Nephron progenitor cell (in vitro differentiated cells): ENCODE measurements around the gene CCDC57.

Experiments used
- DNase-seq: peaks from one replicate; pipeline ENCODE4 v3.0.0; 2021
- H3K27ac Mint-ChIP-seq: 2 replicates; pipeline ENCODE4 v1.8.0; 2021; ENCODE audit warnings: mild to moderate bottlenecking, moderate library complexity, mixed read lengths
- H3K27me3 Mint-ChIP-seq: 2 replicates; pipeline ENCODE4 v1.8.0; 2021; ENCODE audit warnings: mild to moderate bottlenecking, low read depth, mixed read lengths; ENCODE audit not compliant: poor library complexity
- H3K36me3 Mint-ChIP-seq: 2 replicates; pipeline ENCODE4 v1.8.0; 2021; ENCODE audit warnings: low read depth, mixed read lengths
- H3K4me1 Mint-ChIP-seq: 2 replicates; pipeline ENCODE4 v1.8.0; 2021; ENCODE audit warnings: mixed read lengths
- H3K4me3 Mint-ChIP-seq: 2 replicates; pipeline ENCODE4 v1.8.0; 2021; ENCODE audit warnings: mild to moderate bottlenecking, moderate library complexity, mixed read lengths
- H3K9me3 Mint-ChIP-seq: 2 replicates; pipeline ENCODE4 v1.8.0; 2021; ENCODE audit warnings: mild to moderate bottlenecking, moderate library complexity, mixed read lengths
- CTCF ChIP-seq: fragments of 200-600 bp; sonication (generic); IDR thresholded peaks from 2 replicates; pipeline ENCODE4 v1.5.0; 2021; ENCODE audit warnings: antibody characterized with exemption

The CCDC57 gene

DNA sequence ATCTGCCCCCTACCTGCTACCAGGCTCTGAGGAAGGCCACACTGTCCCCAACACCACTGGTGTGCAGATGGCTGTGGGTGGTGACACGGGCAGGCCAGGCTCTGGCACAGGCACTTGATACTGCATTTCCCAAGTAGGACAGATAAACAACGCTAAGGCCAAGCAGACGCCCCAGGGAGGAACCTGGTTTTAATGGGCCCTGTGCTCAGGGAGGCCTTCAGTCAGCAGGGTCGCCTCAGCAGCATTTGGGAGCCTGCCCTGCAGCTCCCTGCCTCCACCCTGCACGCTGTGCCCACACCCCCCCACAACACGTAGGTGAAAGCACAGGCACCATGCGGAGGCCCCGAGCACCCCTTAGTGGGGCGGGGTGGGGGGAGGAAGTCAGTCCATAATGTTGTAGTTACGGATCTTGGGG is 111.3 kb downstream of the CCDC57 start:
- DNase-seq = no peak
- Mint-ChIP-seq H3K4me1 (peaks cover 63% of the 10 kb centered on the region), H3K27me3 (no peaks in the 10 kb centered on the region)

DNA sequence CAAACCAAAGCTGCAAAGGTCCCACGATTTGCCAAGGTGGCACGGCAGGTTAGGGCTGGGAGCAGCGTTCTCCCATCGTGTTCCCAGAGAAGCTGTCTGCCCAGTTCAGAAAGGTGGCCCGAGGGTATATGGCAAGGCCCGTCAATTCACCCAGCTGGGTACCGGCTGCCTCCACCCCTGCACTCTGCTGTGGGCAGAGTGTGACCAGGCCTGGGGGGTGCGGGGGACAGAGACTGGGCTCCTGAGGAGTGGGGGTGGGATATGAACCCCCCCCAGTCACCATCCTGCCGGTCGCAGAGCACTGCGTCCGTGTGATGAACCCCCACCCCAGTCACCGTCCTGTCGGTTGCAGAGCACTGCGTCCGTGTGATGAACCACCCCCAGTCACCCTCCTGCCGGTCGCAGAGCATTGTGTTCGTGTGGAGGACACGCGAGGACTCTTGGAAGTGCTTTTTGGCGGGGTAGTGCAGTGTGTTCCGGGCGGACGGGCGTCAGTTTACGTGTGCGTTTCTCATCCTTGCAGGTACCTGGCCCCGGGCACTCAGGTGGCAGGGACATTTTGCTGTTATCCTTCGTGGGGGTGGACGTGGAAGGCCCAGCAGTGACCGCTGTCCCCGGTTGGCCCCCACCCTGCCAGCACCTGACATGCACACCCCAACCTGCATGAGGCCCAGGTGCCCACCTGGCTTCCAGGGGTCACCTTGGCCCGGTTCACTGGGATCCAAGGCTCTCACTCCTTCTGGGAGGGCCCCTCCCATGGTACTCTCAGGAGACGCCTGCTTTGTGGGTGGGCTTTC is 111.9 kb downstream of the CCDC57 start:
- no peaks in the 10 kb centered on the region for H3K27me3 Mint-ChIP-seq
- no peak overlapping the region for H3K27ac Mint-ChIP-seq
- peaks cover 63% of the 10 kb centered on the region for H3K4me1 Mint-ChIP-seq
- no peak for TF ChIP-seq CTCF
- DNase-seq = no peak
- H3K9me3 Mint-ChIP-seq = no peaks in the 10 kb centered on the region
- H3K4me3 Mint-ChIP-seq = peak overlapping the region; percentile 77
- no peaks in the 10 kb centered on the region for H3K36me3 Mint-ChIP-seq

More for the DNA sequence above, 111.3 kb downstream of the CCDC57 start:
- peak overlapping the region; percentile 8 for H3K4me3 Mint-ChIP-seq
- H3K9me3 Mint-ChIP-seq = no peaks in the 10 kb centered on the region
- TF ChIP-seq CTCF = no peak
- no peaks in the 10 kb centered on the region for H3K36me3 Mint-ChIP-seq
- no peak overlapping the region for H3K27ac Mint-ChIP-seq

DNA sequence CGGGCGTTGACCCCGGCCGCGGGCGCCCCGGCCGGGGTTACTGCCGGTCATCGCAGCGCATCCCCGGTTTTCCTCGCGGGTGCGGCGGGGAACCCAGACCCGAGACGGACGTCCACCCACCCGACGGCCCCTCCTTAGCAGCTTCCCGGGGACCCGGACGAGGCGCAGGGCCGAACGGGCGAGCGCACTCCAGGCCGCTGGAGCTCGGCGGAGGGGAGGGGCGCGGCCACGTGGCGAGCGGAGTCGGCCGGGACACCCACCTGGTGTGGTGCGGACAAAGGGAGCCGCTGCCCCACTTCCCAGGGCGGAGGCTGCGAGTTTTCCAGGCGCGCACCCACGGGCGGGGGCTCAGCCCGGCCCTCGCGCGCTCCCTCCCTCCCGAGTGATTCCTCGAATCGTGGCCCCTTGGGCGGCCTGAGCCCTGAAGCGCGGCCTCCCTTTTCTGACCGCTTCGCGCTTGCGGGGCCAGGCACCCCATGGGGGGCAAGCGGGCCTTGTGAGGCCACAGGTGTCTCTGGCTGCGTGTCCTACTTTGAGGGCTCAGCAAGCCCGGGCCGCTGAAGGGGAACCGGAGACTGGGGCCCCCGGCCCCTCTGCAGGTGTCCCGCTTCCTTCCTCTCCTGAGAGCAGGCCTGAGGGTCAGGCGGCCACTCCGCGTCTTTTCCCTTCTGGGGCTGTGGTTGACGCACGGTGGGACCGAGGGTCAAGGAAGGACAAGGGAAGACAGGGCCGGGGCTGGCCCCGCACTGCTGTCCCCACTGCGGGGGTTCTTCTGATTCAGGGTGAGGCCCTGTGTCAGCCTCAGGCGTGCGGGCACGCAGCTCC is 113.5 kb downstream of the CCDC57 start:
- no peak for TF ChIP-seq CTCF
- no peak for DNase-seq
- no peak overlapping the region for H3K27ac Mint-ChIP-seq

GRCh38 chr17:82098169-82098938 is 114.3 kb downstream of the CCDC57 start, which contains the start of gene FASN:
TSS of gene FASN (minus strand) at chr17:82098236. CDS start at chr17:82096445, 1,791 bp downstream.
- Mint-ChIP-seq H3K9me3 (no peaks in the 10 kb centered on the region), H3K27ac (no peak within 1 kb of the TSS), H3K4me1 (peaks cover 46% of the 10 kb centered on the region), H3K36me3 (no peaks in the 10 kb centered on the region), H3K27me3 (no peaks in the 10 kb centered on the region), H3K4me3 (peak within 1 kb of the TSS; percentile 77)
- DNase-seq = peak; percentile 96
- TF ChIP-seq CTCF = peak; percentile 27

More for the DNA sequence above, 113.5 kb downstream of the CCDC57 start:
- Mint-ChIP-seq H3K4me1 (peaks cover 54% of the 10 kb centered on the region), H3K4me3 (peak overlapping the region; percentile 77), H3K9me3 (no peaks in the 10 kb centered on the region), H3K36me3 (no peaks in the 10 kb centered on the region), H3K27me3 (no peaks in the 10 kb centered on the region)

GRCh38 chr17:82097919-82098168 is 114.8 kb downstream of the CCDC57 start:
- DNase-seq = no peak
- Mint-ChIP-seq H3K27me3 (no peaks in the 10 kb centered on the region), H3K36me3 (no peaks in the 10 kb centered on the region), H3K27ac (no peak overlapping the region), H3K4me3 (peak overlapping the region; percentile 49), H3K9me3 (no peaks in the 10 kb centered on the region), H3K4me1 (peaks cover 41% of the 10 kb centered on the region)
- TF ChIP-seq CTCF = no peak
